Measurements from ENCODE around the gene GJA9.

GJA9 gene

DNA sequence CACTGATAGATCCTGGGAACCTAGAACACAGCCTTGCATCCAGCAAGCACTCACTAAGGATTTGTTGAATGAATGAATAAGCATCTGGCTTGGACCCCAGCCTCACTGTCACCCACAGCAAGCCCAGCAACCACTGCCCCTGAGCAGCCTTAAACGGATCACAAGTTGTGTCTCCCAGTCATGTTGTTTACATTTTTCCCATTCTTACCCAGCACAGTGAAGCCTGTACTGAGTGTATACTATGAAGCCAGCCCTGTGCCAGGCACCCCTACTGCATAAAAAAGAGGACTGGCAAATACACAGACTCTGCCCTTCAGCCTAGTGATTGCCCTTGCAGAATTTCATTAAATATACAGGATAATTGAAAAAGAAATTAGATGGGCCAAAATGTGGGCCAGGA lies 52.0 kb downstream of the GJA9 start:
- DNase-seq = no peak

DNA sequence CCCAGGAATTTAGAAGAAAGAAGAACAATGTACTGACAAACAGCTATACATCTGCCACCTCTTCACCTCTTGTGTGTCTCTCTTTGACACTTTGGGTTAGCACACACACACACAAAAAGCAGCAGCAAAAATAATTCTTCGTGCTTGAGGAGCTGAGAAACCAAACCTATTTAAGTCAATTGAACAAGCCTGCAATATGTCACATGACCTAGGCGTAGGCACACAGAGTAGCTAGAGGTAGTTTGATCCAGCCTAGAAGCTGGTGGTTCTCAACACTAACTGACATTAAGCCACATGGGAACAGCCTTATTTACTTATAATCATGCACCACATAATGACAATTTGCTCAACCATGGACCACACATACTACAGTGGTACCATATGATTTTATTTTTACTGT lies 54.1 kb downstream of the GJA9 start:
- no peak for DNase-seq

DNA sequence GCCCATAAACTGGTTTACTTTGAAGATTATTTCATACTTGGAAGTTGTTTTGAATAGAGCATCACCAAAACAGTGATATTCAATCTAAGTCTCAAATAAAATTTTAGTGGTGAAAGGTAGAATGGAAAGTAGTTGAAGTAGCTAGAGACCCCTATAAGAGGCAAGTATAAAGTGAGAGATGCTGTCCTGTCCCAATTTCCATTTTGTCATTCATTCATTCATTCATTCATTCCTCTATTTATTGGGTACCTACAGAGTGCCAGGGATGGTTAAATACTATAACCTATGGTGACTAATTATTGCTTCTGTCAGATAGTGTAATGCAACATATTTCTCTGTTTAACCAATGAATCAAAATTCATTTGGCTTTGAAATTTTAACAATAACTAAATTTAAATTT lies 54.5 kb downstream of the GJA9 start:
- no peak for DNase-seq

DNA sequence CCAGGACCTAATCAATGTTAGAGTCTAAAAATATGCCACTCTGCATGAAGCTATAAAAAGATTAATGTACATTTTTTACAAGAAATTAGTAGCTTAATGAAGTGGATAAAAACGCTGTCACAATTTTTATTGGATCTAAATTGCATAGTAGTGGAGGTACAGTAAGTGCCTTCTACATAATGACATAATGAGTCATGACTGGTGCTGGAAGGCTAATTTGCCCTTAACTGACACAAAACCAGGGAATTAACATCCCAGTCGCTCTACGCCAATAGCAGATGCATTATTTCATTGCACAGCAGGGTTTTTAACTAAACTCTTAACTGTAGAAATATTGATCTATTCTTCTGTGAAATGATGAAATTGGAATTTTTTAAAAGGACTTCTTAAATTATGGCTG lies 55.1 kb downstream of the GJA9 start:
- no peak for DNase-seq

All from activated effector memory CD4-positive, alpha-beta T cell treated with anti-CD3 and anti-CD28 coated beads, Interleukin-2, amount 50 U/mL, for 16 hours (primary cell).